C4-2B (cell line): Measurements from ENCODE around the gene LARP4B.
A peak's percentile ranks its signal among the peaks of the same experiment; 100 is the strongest.

Experiments
- H3K27ac ChIP-seq: fragments of 450-650 bp; 2 replicates; pipeline ENCODE4 v1.5.1; 2017
- ZFX ChIP-seq: fragments of 450-650 bp; IDR thresholded peaks from 2 replicates; pipeline ENCODE4 v1.6.1; 2017
- TF ChIP-seq, protein P1 (sequence below): fragments of 450-650 bp; conservative IDR thresholded peaks from 2 replicates; pipeline ENCODE4 v1.5.1; 2017; ENCODE audit warnings: mild to moderate bottlenecking

The LARP4B gene

DNA sequence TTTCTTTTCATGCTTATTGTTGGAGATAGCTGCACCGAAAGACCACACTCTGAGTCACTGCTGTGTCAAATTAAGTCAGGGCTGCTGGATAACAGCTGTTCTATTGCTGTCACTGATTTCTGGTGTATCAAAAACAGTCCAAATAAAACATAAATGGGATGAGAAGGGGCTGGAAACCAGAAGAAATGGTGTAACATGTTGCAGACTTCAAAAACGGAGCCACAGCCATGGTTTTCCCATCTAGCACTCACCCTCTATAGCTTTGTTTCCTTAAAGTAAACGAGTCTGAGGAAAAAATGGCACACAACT is 138.8 kb downstream of the LARP4B start:
- peak overlapping the region; percentile 1 for H3K27ac ChIP-seq
- TF ChIP-seq ZFX, result no peak
- TF ChIP-seq, protein P1, sequence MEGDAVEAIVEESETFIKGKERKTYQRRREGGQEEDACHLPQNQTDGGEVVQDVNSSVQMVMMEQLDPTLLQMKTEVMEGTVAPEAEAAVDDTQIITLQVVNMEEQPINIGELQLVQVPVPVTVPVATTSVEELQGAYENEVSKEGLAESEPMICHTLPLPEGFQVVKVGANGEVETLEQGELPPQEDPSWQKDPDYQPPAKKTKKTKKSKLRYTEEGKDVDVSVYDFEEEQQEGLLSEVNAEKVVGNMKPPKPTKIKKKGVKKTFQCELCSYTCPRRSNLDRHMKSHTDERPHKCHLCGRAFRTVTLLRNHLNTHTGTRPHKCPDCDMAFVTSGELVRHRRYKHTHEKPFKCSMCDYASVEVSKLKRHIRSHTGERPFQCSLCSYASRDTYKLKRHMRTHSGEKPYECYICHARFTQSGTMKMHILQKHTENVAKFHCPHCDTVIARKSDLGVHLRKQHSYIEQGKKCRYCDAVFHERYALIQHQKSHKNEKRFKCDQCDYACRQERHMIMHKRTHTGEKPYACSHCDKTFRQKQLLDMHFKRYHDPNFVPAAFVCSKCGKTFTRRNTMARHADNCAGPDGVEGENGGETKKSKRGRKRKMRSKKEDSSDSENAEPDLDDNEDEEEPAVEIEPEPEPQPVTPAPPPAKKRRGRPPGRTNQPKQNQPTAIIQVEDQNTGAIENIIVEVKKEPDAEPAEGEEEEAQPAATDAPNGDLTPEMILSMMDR, result no peak

DNA sequence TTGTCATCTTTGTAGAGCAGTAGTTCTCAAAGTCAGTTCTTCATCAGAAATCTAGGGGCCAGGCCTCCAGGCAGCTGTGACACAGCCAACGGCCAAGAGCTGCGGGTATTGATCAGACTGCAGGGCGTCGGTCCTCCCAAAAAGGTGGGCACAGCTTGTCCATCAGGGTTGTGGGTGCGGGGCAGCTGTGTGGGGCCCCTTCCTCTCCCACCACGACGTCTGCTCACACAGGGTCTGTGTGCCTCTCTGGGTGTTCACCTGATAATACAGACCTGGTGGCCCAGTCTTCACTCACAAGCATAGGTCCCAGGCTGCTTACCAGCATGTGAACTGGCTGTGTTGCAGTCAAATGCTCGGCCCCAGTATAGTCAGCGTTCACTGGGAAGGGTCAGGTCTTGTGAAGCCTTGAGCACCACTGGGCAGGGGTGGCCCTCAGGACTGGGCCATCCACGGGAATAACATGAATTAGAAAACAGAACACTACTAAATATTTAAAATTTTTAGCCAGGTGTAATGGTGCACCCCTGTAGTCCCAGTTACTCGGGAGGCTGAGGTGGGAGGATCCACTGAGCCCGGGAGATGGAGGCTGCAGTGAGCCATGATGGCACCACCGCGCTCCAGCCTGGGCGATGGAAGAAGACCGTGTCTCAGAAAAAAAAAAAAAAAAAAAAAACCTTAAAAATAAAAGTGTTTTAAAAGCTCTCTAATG is 139.3 kb downstream of the LARP4B start:
- peak overlapping the region; percentile 1 for H3K27ac ChIP-seq
- no peak for TF ChIP-seq ZFX
- TF ChIP-seq, protein P1, result no peak

DNA sequence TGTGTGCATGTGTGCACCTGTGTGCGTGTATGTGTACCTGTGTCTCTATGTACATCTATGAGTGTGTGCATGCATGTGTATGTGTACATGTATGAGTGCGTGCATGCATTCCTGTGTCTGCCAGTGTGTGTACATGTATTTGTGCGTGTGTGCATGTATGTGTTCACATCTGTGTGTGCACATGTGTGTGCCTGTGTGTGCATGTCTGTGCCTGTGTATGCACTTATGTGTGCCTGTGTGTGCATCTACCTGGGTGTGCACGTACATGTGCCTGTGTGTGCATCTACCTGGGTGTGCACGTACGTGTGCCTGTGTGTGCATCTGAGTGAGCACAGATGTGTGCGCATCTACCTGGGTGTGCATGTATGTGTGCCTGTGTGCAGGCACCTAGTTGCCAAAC is 139.9 kb downstream of the LARP4B start:
- no peak overlapping the region; the same call in 1 of the 2 replicates for H3K27ac ChIP-seq
- TF ChIP-seq ZFX, result no peak

DNA sequence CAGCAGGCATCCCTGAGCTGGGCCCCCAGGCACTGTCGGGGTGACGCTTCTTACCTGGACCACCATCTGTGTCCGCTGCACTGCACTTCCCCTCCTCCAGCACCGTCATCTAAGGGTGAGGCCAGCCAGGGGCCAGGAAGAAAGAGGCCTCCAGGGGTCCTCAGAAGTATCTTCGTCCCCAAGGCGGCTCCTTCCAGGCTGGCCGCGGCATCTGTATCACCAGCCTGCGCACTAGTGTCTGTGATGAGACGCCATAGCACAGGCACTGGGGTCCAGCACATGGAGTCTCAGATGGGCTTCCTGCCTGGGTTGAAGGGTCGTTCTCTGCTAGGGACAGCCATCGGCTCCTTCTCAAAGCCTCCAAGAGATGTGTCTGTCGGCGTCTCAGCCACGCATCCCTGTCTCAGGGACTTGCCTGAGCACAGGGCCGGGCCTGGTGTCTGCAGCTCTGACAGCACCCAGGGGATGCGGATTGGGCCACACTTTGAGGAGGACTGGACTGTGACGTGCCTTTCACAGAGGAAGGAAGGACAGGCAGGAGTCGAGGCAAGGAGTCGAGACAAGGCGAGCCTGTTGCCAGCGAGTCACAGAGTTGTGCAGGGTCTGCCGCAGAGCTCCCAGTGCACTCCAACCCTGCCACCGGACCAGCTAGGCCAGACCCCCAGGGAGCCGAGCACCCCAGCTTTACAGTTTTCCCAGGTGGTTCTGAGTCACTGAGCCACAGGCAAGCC is 140.5 kb downstream of the LARP4B start:
- no peak for TF ChIP-seq ZFX
- TF ChIP-seq, protein P1, result no peak
- no peak overlapping the region for H3K27ac ChIP-seq

DNA sequence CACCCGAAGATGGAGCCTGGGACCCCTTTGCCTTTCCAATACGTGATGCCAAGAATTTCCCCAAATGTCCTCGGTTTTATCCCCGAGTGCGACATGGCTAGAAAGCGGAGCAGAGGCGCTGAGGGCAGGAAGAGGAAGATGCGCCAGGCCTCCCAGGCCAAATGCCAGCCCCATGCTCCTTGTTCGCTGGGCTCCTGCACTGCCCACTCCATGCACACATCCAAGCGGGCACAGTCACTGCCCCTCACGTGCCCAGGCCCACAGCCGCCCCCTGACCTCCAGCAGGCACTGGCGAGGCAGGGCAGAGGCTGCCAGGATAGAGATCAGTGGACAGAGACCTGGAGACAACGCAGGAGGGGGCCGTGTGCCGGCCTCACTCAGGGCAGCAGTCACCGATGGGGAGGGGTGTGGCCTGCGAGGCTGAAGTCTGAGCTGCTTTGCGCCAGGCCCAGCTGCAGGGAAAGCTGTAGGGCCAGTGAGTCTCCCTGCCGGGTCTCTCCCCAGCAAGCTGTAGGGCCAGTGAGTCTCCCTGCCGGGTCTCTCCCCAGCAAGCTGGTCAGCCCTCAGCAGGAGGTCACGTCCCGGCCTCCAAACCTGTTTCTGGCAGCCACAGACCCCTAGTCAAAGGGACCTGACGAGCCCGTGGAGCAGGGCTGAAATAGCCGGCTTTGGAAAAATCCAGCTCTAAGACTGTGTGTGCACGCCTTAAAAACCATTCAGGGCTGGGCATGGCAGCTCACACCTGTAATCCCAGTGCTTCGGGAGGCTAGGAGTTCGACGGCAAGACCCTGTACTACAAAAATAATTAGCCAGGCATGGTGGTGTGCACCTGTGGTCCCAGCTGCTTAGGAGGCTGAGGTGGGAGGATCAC is 141.4 kb downstream of the LARP4B start:
- no peak for TF ChIP-seq ZFX
- TF ChIP-seq, protein P1, result no peak
- no peak overlapping the region for H3K27ac ChIP-seq

DNA sequence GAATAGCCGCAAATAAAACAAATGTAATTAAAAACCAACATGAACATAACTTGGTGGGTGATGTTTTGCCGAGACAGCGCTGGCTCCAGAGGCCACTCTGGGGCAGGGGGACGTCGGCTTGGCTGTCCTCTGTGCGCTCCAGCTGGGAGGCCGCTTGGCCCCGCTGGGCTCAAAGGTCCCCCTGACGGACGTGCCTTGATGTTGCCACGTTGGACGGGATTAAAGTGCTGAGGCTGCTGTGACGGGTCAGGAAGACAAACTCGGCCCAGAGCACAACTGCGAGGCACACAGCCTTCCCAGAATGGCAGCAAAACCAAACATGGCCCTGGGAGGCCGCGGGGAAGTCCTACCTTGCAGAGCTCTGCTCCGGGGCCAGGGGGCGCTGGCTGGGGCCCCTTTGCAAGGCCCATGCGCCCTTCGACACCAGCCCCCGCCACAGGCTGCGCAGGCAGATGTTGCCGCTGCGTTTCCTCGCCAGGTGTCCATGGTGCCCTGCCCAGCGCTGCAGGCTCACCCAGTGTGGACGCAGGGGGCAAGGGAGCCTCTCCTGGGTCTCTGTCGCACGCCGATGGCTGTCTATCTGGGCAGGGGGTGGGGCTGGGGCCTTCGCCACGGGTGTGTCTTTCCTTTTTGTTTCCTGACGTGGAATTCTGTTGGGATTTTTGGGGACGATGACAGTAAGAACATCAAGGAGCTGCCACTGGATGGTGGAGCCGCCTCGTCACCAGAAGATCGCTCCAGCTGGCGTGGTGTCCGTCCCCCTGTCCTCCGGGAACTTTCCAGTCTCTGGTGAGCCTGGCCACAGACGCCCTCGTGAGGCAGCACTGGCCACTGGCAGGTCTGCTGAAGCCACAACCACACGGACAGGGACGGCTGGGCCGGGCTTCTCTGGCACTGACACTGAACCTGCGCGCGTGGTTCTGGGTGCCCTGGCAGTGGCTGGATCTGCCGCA is 142.4 kb downstream of the LARP4B start:
- TF ChIP-seq ZFX, result no peak
- TF ChIP-seq, protein P1, result no peak; the same call in 1 of the 2 replicates
- no peak overlapping the region for H3K27ac ChIP-seq
